ENCODE data around the gene PRRX2. TPM values are rescaled to one million over a fixed set of nuclear protein-coding genes. Genes with fewer than 3 reads are reported as not detected.

Gene PRRX2
- total and polyA plus RNA-seq, 9 of the 15 experiments (the other 6 are each of a cell fraction or from before 2014, with no cell fraction given): 0.21 TPM; not detected in 8

DNA sequence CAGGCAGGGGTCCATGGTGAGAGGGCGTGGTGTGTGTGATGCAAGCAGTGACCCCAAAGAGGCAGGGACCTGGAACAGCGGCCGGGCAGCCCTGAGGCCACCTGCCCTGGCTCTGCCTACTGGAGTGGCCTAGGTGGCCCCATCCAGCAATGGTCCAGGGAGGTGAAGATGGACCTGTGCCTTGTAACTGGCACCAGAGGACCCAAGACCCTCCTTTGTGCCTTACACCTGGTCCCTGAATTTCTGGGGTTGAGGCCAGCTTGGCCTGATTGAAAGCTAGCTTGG, 44.7 kb downstream of the PRRX2 start:
- H3K27me3 ChIP-seq (ENCODE audit: control insufficient read depth in 2 of 2, insufficient read depth in 2 of 2, low read length in 2 of 2): peaks cover 5% of the 10 kb centered on the region in 2 experiments; a peak in 3 of 5 replicates
- in situ Hi-C loops (cut with MboI): no loop called here
- TF ChIP-seq, protein P1, sequence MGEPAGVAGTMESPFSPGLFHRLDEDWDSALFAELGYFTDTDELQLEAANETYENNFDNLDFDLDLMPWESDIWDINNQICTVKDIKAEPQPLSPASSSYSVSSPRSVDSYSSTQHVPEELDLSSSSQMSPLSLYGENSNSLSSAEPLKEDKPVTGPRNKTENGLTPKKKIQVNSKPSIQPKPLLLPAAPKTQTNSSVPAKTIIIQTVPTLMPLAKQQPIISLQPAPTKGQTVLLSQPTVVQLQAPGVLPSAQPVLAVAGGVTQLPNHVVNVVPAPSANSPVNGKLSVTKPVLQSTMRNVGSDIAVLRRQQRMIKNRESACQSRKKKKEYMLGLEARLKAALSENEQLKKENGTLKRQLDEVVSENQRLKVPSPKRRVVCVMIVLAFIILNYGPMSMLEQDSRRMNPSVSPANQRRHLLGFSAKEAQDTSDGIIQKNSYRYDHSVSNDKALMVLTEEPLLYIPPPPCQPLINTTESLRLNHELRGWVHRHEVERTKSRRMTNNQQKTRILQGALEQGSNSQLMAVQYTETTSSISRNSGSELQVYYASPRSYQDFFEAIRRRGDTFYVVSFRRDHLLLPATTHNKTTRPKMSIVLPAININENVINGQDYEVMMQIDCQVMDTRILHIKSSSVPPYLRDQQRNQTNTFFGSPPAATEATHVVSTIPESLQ (CRISPR knock-in tag; IDR thresholded peaks at IDR 0.05): no peak
- TF ChIP-seq ZNF384 (IDR thresholded peaks at IDR 0.05; ENCODE audit: low read depth, low read length) (no peak), TBP (optimal IDR thresholded peaks at IDR 0.05; ENCODE audit: low read depth, low read length) (no peak), NFATC3 (IDR thresholded peaks at IDR 0.05) (no peak), ZNF764 (CRISPR knock-in tag; IDR thresholded peaks at IDR 0.05; ENCODE audit: low read depth) (no peak), E2F4 (CRISPR knock-in tag; IDR thresholded peaks at IDR 0.05; ENCODE audit: low read depth) (no peak), NCOA2 (IDR thresholded peaks at IDR 0.05; ENCODE audit: partially characterized antibody in 2 of 2) (no peak), ZNF551 (CRISPR knock-in tag; IDR thresholded peaks at IDR 0.05) (no peak), XRCC4 (IDR thresholded peaks at IDR 0.05; ENCODE audit: extremely low read depth, insufficient read depth, insufficient read length) (no peak), MAFF (IDR thresholded peaks at IDR 0.05; ENCODE audit: low read length) (no peak), RBM14 (IDR thresholded peaks at IDR 0.05; ENCODE audit: borderline replicate concordance, insufficient read depth, low read depth, low read length) (no peak)
- no peak overlapping the region for H3K4me3 ChIP-seq
- POLR2A ChIA-PET: interaction anchor here (0.6 to 1.1 kb wide), 4 partner anchors 10 to 1441 kb away, joined by 3 to 8 read pairs (median 4); no protein-coding TSS in a partner anchor
- DNase-seq (ENCODE audit: extremely low read depth in 1 of 4, low spot score in 3 of 4) (no peak), ATAC-seq (no peak), FAIRE-seq (no peak)
- no peak overlapping the region for H2AFZ ChIP-seq (ENCODE audit: low read depth, low read length)
- no peak overlapping the region for H3K27ac ChIP-seq (ENCODE audit: extremely low read depth, low read depth, low read length)
- H3K9me1 ChIP-seq (ENCODE audit: control insufficient read depth, insufficient read depth, low read length): no peaks in the 10 kb centered on the region
- H3K9ac ChIP-seq (ENCODE audit: insufficient read depth in 1 of 2, low read depth in 2 of 2, low read length in 2 of 2): peak overlapping the region in 1 of 2 experiments; percentile 38; a peak in 1 of 4 replicates
- H3K36me3 ChIP-seq (ENCODE audit: control insufficient read depth, insufficient read depth, low read length): no peaks in the 10 kb centered on the region
- H3K4me2 ChIP-seq (ENCODE audit: insufficient read depth, low read length): no peak overlapping the region
- H3K4me1 ChIP-seq (replicated peaks in 1 of 2; ENCODE audit: control insufficient read depth in 2 of 2, insufficient read depth in 2 of 2, low read length in 2 of 2): peaks cover 0 to 28% of the 10 kb centered on the region in 2 experiments; a peak in 4 of 5 replicates
- intact Hi-C loops (cut with micrococcal nuclease): no loop called here
- 63% methylated on average over 3 of the region's 3 CpGs for WGBS (ENCODE audit: insufficient coverage, low coverage, missing lambda C conversion rate)
- CTCF ChIA-PET (ENCODE audit: low intra/inter-chr PET ratio): interaction anchor here (0.9 kb wide), 1 partner anchor 17 kb away, joined by 3 read pairs; no protein-coding TSS in a partner anchor
- no peaks in the 10 kb centered on the region for H3K79me2 ChIP-seq (ENCODE audit: control insufficient read depth, insufficient read depth, low read length)
- H4K20me1 ChIP-seq (replicated peaks; ENCODE audit: control insufficient read depth, insufficient read depth, low read length): no peaks in the 10 kb centered on the region
- no TSS peak for BruUV-seq (replicated peaks)
- H3K9me3 ChIP-seq (replicated peaks; ENCODE audit: control insufficient read depth, insufficient read depth, low read depth, low read length): no peaks in the 10 kb centered on the region

All from K562 (cell line).